SU-DHL-6 (cell line): ENCODE measurements around the gene STPG4.

Experiments used
- H2AFZ ChIP-seq: fragments of 200-600 bp; sonication (generic); 2 replicates; pipeline ENCODE4 v1.6.1; 2014; ENCODE audit warnings: low read depth, mild to moderate bottlenecking, moderate library complexity, mixed read lengths, antibody characterized with exemption, low read length; ENCODE audit not compliant: severe bottlenecking
- H3F3A ChIP-seq: fragments of 200-600 bp; shearing (Covaris generic); 2 replicates; pipeline ENCODE4 v1.6.0; 2016; ENCODE audit warnings: antibody characterized with exemption, mild to moderate bottlenecking; ENCODE audit not compliant: insufficient read depth
- H3K27ac ChIP-seq: fragments of 200-600 bp; sonication (generic); 2 replicates; pipeline ENCODE4 v1.5.1; 2016; ENCODE audit warnings: low read depth, mild to moderate bottlenecking, low read length, moderate library complexity, mixed read lengths
- H3K27me3 ChIP-seq: fragments of 200-600 bp; sonication (generic), shearing (Covaris generic); 2 replicates; pipeline ENCODE4 v1.6.0; 2014; ENCODE audit warnings: mild to moderate bottlenecking, low read length
- H3K36me3 ChIP-seq: fragments of 200-600 bp; sonication (generic); 2 replicates; pipeline ENCODE4 v1.6.1; 2014; ENCODE audit warnings: mild to moderate bottlenecking, low read length, mixed read lengths
- H3K4me2 ChIP-seq: fragments of 300-600, 200-600 bp; shearing (Covaris generic), sonication (generic); 2 replicates; pipeline ENCODE4 v1.6.0; 2014; ENCODE audit warnings: low read length, low read depth, mild to moderate bottlenecking; ENCODE audit not compliant: poor library complexity, severe bottlenecking
- H3K4me3 ChIP-seq: fragments of 200-600 bp; sonication (generic); 2 replicates; pipeline ENCODE4 v1.5.1; 2014; ENCODE audit warnings: antibody characterized with exemption, low read length, mild to moderate bottlenecking, mixed read lengths; ENCODE audit not compliant: insufficient read depth, poor library complexity, severe bottlenecking
- H3K79me2 ChIP-seq: fragments of 200-600 bp; sonication (generic); 2 replicates; pipeline ENCODE4 v1.6.1; 2014; ENCODE audit warnings: mild to moderate bottlenecking, low read length, moderate library complexity; ENCODE audit not compliant: insufficient read depth
- H3K9ac ChIP-seq: fragments of 200-600 bp; sonication (generic); 2 replicates; pipeline ENCODE4 v1.7.0; 2014; ENCODE audit warnings: mild to moderate bottlenecking, low read length
- H3K9me2 ChIP-seq: fragments of 200-600 bp; sonication (generic); replicated peaks from 2 replicates; pipeline ENCODE4 v1.6.1; 2014; ENCODE audit warnings: low read length; ENCODE audit not compliant: insufficient read depth
- H3K9me3 ChIP-seq: fragments of 200-600 bp; sonication (generic); 2 replicates; pipeline ENCODE4 v1.6.1; 2014; ENCODE audit warnings: low read length, mixed read lengths; ENCODE audit not compliant: insufficient read depth
- H4K20me1 ChIP-seq: fragments of 200-600 bp; sonication (generic); 2 replicates; pipeline ENCODE4 v1.6.1; 2014; ENCODE audit warnings: low read depth, mild to moderate bottlenecking, antibody characterized with exemption, low read length, moderate library complexity, mixed read lengths
- EZH2phosphoT487 ChIP-seq: fragments of 200-600 bp; sonication (generic), shearing (Covaris generic); conservative IDR thresholded peaks from 2 replicates; pipeline ENCODE4 v1.6.1; 2018; ENCODE audit warnings: mild to moderate bottlenecking, antibody characterized with exemption, low read length, moderate library complexity, mixed read lengths
- TF ChIP-seq, protein P1 (sequence below): fragments of 200-600 bp; sonication (generic); IDR thresholded peaks from one replicate; pipeline ENCODE4 v1.5.1; 2017; ENCODE audit warnings: antibody characterized with exemption, mild to moderate bottlenecking, low read length, moderate library complexity; ENCODE audit not compliant: insufficient read depth, poor library complexity, severe bottlenecking

The STPG4 gene

DNA sequence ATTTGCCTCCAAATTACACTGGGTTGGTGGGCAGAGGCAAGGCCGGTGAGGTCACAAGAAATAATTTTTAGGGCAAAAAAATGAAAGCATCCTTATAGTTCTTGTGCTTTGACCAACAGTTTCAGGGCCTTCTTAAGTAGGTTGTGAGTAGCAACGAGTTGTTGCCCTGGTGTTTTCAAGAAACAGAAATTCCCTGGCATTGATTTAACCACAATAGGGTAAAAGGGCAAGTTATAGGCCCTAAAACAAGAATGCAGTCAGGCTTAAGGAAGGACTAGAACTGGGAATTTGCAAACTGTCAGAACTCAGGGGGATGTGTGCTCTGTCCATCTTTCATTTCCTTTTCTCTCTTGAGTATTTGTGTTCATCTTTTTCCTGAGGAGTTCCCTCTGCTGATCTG is 46.1 kb upstream of the STPG4 start:
- H3K27ac ChIP-seq = no peak overlapping the region
- no peaks in the 10 kb centered on the region for H4K20me1 ChIP-seq
- no peaks in the 10 kb centered on the region for H3K27me3 ChIP-seq
- TF ChIP-seq, protein P1, sequence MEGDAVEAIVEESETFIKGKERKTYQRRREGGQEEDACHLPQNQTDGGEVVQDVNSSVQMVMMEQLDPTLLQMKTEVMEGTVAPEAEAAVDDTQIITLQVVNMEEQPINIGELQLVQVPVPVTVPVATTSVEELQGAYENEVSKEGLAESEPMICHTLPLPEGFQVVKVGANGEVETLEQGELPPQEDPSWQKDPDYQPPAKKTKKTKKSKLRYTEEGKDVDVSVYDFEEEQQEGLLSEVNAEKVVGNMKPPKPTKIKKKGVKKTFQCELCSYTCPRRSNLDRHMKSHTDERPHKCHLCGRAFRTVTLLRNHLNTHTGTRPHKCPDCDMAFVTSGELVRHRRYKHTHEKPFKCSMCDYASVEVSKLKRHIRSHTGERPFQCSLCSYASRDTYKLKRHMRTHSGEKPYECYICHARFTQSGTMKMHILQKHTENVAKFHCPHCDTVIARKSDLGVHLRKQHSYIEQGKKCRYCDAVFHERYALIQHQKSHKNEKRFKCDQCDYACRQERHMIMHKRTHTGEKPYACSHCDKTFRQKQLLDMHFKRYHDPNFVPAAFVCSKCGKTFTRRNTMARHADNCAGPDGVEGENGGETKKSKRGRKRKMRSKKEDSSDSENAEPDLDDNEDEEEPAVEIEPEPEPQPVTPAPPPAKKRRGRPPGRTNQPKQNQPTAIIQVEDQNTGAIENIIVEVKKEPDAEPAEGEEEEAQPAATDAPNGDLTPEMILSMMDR = no peak
- H3K79me2 ChIP-seq = no peaks in the 10 kb centered on the region
- no peak overlapping the region for H3K9ac ChIP-seq
- H3K36me3 ChIP-seq = no peaks in the 10 kb centered on the region
- no peak overlapping the region for H3K4me3 ChIP-seq
- no peaks in the 10 kb centered on the region for H3K9me3 ChIP-seq
- H3K9me2 ChIP-seq = no peaks in the 10 kb centered on the region
- no peaks in the 10 kb centered on the region for H3F3A ChIP-seq
- H2AFZ ChIP-seq = no peak overlapping the region
- no peak overlapping the region for H3K4me2 ChIP-seq

DNA sequence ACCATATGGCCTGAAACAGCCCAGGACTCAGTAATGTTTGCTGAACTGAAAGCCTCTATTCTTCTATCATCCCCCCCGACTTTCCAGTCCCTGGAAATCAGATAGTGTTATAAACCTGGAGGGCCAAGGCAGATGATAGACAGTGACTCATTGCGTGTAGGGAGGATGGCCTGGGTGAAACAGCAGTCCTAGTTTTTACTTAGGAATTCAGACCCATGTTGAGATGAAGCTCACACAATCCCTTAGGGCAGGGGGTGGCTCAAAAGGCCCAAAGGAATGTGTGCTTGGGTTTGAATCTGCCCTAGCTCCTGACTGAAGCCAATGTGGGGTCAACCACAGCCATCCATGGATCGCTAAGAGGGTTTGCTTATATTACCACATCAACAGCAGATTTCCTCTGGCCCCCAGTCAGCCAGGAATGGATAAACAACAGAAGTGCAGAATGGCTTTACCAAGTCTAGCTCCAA is 43.9 kb upstream of the STPG4 start:
- Histone ChIP-seq H3K79me2 (no peaks in the 10 kb centered on the region), H3K9me3 (no peaks in the 10 kb centered on the region), H3K9ac (no peak overlapping the region), H4K20me1 (no peaks in the 10 kb centered on the region), H3K36me3 (no peaks in the 10 kb centered on the region), H3F3A (no peaks in the 10 kb centered on the region), H3K27ac (no peak overlapping the region), H3K27me3 (no peaks in the 10 kb centered on the region), H3K9me2 (no peaks in the 10 kb centered on the region), H3K4me2 (no peak overlapping the region), H2AFZ (no peak overlapping the region), H3K4me3 (no peak overlapping the region)
- TF ChIP-seq, protein P1 = no peak

DNA sequence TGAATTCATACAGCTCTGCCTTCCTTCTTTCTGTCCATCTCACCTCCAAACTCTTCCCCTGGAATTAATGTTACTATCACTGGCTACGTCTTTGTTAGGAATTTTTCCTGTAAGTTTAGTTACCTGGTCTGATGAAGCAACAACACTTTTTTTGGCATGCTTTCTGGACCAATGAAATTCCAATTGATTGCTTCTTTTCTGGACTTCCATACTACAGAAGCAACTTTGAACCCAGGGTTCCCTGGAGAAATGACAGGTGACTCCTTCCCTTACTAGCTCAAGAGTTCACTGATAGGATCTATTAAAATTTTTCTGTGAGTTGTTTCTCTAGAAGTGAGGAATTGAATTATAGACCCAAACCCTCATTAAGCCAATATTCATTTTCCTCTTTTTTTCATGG is 41.4 kb upstream of the STPG4 start:
- Histone ChIP-seq H3K27ac (no peak overlapping the region), H3K36me3 (no peaks in the 10 kb centered on the region), H3K9me3 (no peaks in the 10 kb centered on the region), H3K9ac (no peak overlapping the region), H3F3A (no peaks in the 10 kb centered on the region), H3K27me3 (no peaks in the 10 kb centered on the region), H3K9me2 (no peaks in the 10 kb centered on the region), H3K79me2 (no peaks in the 10 kb centered on the region), H3K4me2 (no peak overlapping the region), H2AFZ (no peak overlapping the region), H3K4me3 (no peak overlapping the region), H4K20me1 (no peaks in the 10 kb centered on the region)
- TF ChIP-seq EZH2phosphoT487 = no peak
- TF ChIP-seq, protein P1 = no peak

DNA sequence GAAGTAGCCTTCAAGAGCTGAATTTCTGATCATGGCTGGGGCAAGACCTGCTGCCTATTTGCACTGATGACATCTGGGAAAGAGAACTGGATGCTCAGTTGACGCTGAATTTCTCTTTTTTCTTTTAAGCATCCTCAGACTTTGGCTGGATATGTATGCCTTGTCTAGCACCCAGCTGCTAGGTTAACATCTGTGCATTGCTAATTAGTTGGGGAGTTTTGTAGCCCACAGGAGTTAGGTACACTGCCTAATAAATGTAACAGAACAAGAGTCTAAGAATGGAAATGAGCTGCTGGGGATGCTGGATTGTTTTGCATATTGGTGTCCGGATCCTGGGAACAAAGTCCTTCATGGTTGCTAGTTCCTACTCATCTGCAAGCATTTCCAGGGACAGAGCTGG is 40.9 kb upstream of the STPG4 start:
- no peak for TF ChIP-seq EZH2phosphoT487
- TF ChIP-seq, protein P1 = no peak
- H3K79me2 ChIP-seq = no peaks in the 10 kb centered on the region
- no peak overlapping the region for H3K4me2 ChIP-seq
- H2AFZ ChIP-seq = no peak overlapping the region
- no peaks in the 10 kb centered on the region for H3K36me3 ChIP-seq
- no peak overlapping the region for H3K9ac ChIP-seq
- no peaks in the 10 kb centered on the region for H4K20me1 ChIP-seq
- H3K9me2 ChIP-seq = no peaks in the 10 kb centered on the region
- no peak overlapping the region for H3K27ac ChIP-seq
- no peak overlapping the region for H3K4me3 ChIP-seq
- no peaks in the 10 kb centered on the region for H3K27me3 ChIP-seq
- H3K9me3 ChIP-seq = no peaks in the 10 kb centered on the region
- H3F3A ChIP-seq = no peaks in the 10 kb centered on the region
